GM18526 (cell line): ENCODE results near the gene PPARG.

Experiments
- POLR2A ChIP-seq: IDR thresholded peaks from 3 replicates; pipeline ENCODE4 v1.6.1; 2011; ENCODE audit not compliant: insufficient read length; ENCODE audit errors: extremely low read depth

The PPARG gene

DNA sequence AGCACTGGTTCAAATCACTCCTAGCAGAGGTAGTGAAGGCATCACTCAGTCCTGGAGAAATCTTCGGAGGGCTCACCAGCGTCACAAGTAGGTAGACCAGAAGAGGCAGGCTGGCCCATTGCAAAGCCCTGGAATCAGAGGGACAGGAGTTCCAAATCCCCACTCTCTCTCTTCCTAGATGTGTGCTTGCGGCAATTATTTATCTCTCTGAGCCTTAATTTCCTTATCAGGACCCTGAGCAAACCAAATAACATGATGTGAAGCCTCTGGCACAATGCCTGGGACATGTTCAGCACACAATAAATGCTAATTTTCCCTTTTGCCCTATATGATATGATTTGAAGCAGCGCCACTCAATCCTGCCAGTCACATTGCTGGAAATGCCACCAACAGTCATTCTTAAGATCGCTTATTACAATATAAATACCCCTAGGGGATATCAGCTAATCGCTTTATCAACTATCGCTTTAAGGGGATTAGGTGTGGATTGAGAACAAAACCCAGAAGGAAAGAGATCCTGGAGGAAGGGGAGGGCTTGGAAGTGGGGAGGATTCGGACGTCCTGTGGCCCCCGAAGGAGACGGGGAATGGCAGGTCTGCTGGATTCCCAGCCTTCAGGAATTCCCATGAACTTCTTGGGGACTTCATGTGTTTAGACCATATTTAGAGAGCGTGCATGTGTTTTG, 135.9 kb downstream of the PPARG start:
- TF ChIP-seq POLR2A: no peak

- TF ChIP-seq POLR2A: no peak
Measured at GRCh38 chr3:12425850-12426579, 137.1 kb downstream of the PPARG start.

DNA sequence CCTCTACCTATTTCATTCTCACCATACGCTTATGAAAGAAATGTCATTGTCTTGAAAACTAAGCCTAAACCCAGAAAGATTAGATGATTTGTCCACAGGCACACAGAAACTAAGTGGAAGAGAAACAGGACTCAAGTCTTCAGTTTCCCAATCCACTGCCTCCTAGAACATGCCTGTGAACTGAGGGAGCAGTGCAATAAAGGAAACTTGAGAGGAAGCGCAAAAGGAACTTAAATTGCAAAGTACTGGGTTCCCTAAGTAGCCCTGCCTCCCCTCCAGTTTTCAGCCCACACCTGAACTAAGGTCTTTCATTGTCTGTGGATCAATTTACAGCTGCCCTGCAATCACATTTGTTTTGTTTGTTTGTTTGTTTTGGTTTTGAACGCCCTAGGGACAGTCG, 138.7 kb downstream of the PPARG start:
- no peak for TF ChIP-seq POLR2A

DNA sequence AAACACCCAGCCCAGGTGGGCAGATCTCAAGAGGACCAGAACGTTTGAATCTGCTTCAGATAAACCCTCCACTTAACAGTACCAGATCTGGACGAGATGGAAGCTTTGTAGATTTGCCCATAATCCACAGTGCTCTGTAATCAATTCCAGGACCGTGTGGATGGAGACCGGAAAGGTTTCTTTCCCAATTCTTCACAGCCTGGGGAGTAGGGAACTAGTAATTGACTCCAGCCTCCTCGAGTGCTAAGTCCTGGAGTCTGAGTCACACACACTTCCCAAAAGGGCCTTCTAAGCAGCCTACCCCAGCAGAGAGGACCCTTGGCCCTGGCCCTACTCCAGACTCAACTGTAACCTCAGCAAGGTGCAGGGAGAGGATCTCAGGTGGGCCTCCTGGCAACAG, 139.3 kb downstream of the PPARG start:
- TF ChIP-seq POLR2A: no peak

DNA sequence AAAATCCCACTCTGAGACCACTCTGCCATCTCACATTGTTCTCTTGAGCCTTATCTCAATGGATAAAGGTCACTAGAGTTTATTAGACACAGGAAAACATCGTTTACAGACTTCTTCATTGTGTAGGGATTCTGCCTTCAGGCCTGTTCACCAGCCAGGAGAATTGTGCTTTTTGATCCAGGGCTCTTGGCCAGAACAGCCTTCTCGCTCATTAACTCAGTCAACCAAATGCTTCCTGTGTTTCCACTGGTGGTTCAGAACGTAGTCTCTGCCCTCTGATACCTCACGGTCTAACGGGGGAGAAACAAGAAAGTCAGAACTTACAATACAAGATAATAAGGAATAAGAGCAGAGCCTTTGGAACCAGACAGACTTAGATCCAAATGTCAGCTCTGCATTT, 141.2 kb downstream of the PPARG start:
- TF ChIP-seq POLR2A: no peak

DNA sequence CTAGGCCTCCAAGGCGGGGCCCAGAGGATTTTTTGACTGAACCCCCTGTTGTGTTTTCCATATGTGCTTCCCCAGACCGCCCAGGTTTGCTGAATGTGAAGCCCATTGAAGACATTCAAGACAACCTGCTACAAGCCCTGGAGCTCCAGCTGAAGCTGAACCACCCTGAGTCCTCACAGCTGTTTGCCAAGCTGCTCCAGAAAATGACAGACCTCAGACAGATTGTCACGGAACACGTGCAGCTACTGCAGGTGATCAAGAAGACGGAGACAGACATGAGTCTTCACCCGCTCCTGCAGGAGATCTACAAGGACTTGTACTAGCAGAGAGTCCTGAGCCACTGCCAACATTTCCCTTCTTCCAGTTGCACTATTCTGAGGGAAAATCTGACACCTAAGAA, 145.0 kb downstream of the PPARG start:
- no peak for TF ChIP-seq POLR2A

GRCh38 chr3:12436514-12437220, 147.8 kb downstream of the PPARG start:
- TF ChIP-seq POLR2A: no peak

DNA sequence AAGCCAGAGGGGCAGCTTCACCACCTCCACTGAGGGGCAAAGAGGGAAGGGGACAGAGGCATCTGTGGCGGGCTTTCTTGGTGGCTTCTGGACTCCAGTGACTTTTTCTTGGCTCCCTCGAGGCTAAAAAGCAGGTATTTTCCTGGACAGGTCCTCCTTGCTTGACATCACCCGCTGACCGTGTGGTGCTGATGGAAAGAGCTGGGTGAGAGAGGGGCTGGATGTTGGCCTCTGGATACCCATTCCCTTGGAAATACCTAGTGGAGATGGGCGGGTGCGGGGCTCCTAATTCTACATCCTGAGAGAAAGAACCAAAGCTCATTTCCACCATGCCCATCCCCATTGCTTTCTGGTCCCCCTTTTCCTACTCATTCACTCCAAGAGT, 148.3 kb downstream of the PPARG start:
- no peak for TF ChIP-seq POLR2A

DNA sequence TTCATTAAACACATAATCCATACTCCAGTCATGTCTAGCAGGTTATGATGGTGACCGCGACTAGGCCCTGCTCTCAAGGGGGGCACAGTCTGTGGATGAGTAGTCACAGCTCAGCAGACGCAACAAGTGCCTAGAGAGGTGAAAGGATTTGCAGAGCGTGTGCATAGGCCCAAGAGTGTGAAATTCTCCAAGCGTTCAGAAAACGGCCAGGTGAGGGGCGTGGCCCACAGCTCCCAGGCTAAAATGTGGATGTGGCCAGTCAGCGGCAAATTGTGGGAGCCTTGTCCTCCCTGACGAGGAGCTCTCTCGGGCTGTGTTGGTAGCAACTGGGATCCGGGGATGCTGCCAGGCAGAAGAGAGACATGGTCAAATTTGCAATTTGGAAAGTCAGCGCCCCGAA, 149.0 kb downstream of the PPARG start:
- no peak for TF ChIP-seq POLR2A

DNA sequence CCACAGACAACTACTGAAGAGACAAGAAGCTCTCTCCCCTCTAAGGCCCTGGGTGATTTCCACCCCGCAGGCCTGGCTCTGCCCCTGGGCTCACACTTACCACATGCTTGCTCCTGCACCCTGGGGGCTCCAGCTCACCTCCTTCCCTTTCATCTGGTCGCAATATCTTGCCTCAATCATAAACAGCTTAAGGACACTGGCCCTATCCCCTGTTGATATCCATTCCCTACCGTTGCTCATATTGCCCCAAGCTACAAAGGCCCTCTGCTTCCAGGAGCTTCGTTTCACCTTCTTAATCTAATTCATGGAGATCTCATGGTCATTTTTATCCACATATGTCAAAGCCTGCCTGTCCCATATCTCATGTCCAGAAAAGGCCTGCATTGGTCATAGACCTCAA, 149.4 kb downstream of the PPARG start:
- TF ChIP-seq POLR2A: no peak

DNA sequence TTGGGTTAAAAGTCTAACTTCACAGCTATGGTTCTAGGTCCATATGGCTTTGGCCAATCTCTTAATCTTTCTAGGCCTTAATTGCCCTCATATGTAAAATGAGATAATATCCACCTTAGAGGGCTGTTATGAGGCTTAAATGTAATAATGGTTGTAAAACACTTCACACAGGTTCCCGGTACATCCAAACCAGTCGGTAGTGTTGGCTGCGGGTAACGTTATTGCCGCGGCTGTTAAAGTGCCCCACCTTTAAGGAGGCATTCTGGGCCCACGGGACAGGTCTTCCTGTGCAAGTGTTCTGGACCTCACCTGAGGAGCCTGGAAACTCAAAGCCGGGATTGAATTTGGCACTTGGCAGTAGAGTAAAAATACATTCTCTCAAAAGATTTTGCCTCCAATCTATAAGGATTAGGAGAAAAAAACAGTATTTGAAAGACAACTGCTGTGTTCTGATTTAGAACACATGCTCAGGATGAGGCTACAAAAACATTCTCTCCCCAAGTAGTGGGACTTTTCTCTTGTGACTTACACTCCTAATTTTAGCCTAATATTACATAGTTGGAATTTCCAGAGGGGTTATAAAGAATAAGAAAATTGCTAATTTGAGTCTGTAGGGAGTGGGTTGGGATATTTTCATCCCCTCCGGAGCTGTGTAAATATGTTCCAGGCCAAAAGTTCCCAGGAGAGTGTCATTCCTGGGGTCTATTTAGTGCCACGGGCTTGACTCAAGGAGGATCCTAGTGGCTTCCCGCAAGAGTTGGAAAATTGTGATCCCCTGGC, 150.5 kb downstream of the PPARG start:
- no peak for TF ChIP-seq POLR2A

DNA sequence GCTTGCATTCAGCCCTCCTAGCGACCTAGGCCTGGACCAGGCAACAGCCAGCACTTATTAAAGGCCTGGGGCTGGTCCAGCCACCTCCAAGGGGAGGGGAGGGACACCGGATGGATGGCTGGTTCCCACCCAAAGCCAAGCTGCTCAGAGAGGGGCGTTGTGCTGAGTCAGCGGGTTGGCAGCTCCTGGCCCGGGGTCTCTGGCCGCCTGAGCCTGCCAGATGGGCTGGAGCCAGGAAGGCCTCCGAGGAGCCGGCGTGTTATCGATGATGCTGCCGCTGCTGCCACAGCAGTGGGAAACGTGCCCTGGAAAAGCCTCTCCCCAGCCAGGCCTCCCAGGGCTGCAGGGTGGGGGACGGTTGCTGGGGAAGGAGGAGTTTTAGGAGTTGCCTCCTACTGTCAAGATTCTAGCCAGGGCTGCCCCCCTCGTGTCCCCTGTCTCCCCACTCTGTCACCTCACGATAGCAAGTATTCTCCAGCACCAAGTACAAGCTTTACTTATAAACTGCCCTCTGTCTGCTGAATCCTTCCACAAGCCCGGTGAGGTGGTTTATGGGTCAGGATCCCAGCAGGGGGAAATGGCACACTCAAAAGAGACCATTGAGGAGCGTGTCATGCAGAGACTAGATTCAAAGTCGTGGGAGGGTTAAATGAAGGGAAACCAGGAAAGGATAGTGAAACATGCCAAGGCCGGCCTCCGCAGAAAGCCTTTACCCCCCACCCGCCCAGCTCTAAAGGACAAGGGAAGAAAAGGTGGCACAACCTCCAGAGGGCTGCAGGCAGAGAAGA, 152.3 kb downstream of the PPARG start:
- no peak for TF ChIP-seq POLR2A

DNA sequence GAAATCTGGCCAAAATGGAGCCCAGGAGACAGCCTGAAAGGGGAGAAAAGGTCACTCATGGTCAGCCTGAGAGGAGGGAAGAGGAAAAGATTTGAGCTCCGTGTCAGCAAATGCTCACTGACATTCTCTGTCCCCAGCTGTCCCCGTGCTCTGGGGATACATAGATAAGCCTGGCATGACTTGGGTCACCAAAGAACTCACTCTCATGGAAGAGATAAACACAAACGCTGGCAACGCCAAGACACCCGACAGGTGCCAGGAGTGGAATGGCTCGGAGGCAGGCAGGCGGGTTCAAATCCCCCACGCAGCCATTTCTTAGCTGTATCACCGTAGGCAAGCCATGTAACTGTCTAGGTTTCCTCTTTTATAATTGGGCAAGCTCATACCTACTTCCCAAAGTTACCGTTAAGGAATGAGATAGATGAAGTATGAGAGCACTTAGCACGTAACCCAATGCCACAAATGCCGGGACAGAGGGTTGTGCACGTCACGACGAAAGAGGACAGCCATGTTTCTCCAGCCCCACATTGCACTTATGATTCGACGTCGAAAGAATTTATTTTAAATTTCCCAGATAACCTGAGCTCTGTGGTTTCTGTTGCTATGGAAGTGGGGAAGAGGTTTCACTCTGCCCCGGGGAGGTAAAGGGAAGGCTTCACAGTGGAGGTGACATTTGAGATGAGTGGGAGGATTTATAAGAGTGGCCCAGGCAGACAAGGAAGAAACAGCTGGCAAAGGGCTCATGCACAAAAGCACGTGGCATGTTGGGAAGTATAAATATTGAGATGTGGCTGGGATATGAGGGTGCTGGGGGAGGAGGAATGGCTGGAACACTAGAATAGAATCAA, 154.0 kb downstream of the PPARG start:
- TF ChIP-seq POLR2A: no peak
